Measurements from ENCODE around the gene ROBO1.

- TF ChIP-seq, protein P1, sequence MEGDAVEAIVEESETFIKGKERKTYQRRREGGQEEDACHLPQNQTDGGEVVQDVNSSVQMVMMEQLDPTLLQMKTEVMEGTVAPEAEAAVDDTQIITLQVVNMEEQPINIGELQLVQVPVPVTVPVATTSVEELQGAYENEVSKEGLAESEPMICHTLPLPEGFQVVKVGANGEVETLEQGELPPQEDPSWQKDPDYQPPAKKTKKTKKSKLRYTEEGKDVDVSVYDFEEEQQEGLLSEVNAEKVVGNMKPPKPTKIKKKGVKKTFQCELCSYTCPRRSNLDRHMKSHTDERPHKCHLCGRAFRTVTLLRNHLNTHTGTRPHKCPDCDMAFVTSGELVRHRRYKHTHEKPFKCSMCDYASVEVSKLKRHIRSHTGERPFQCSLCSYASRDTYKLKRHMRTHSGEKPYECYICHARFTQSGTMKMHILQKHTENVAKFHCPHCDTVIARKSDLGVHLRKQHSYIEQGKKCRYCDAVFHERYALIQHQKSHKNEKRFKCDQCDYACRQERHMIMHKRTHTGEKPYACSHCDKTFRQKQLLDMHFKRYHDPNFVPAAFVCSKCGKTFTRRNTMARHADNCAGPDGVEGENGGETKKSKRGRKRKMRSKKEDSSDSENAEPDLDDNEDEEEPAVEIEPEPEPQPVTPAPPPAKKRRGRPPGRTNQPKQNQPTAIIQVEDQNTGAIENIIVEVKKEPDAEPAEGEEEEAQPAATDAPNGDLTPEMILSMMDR (IDR thresholded peaks at IDR 0.05; ENCODE audit: insufficient read depth, low read depth, low read length) = no peak
- TF ChIP-seq EZH2 (IDR thresholded peaks at IDR 0.05; ENCODE audit: insufficient read depth, low read length) = no peak
Observed at GRCh38 chr3:78870484-78870883, 897.3 kb downstream of the ROBO1 start.
